GM23338 (cell line): ENCODE results near the gene TST. TPM values are rescaled to one million over a fixed set of nuclear protein-coding genes. Genes with fewer than 3 reads are reported as not detected.
A peak's percentile ranks its signal among the peaks of the same experiment; 100 is the strongest.

ENCODE experiments used
- ATAC-seq: fragments of 200-7000 bp; cut with Tn5 transposase; 3 replicates; pipeline ENCODE4 v1.9.1; 2020
- DNase-seq: peaks from one replicate; pipeline ENCODE4 v3.0.0-alpha.2; 2015; ENCODE audit warnings: low spot score
- H2AFZ ChIP-seq: fragments of 200-600 bp; sonication (generic); 2 replicates; pipeline ENCODE4 v1.8.0; 2016; ENCODE audit warnings: antibody characterized with exemption, mild to moderate bottlenecking, moderate library complexity
- H3F3A ChIP-seq: fragments of 200-600 bp; sonication (generic); replicated peaks from 2 replicates; pipeline ENCODE4 v1.8.0; 2017; ENCODE audit warnings: antibody characterized with exemption, mixed run types, low read depth
- H3K27ac ChIP-seq: fragments of 200-600 bp; sonication (generic); 2 replicates; pipeline ENCODE4 v1.6.1; 2016; ENCODE audit warnings: low read depth
- H3K27me3 ChIP-seq: fragments of 200-600 bp; sonication (generic); 2 replicates; pipeline ENCODE4 v1.8.0; 2016; ENCODE audit warnings: mild to moderate bottlenecking, mixed run types, moderate library complexity; ENCODE audit not compliant: insufficient read depth
- H3K36me3 ChIP-seq: fragments of 200-600 bp; sonication (generic); 2 replicates; pipeline ENCODE4 v1.8.0; 2016; ENCODE audit warnings: mild to moderate bottlenecking; ENCODE audit not compliant: insufficient read depth
- H3K4me1 ChIP-seq: fragments of 200-600 bp; sonication (generic); 2 replicates; pipeline ENCODE4 v1.8.0; 2016; ENCODE audit warnings: mild to moderate bottlenecking, moderate library complexity; ENCODE audit not compliant: insufficient read depth
- H3K4me2 ChIP-seq: fragments of 200-600 bp; sonication (generic); 2 replicates; pipeline ENCODE4 v1.7.1; 2017; ENCODE audit warnings: mixed run types
- H3K4me3 ChIP-seq: fragments of 200-600 bp; sonication (generic); 2 replicates; pipeline ENCODE4 v1.6.1; 2016; ENCODE audit warnings: mixed run types
- H3K79me2 ChIP-seq: fragments of 200-600 bp; sonication (generic); replicated peaks from 2 replicates; pipeline ENCODE4 v1.8.0; 2017; ENCODE audit warnings: mild to moderate bottlenecking; ENCODE audit not compliant: insufficient read depth
- H3K9me2 ChIP-seq: fragments of 200-600 bp; sonication (generic); 2 replicates; pipeline ENCODE4 v1.8.0; 2017; ENCODE audit not compliant: insufficient read depth
- H4K20me1 ChIP-seq: fragments of 200-600 bp; sonication (generic); replicated peaks from 2 replicates; pipeline ENCODE4 v1.8.0; 2017; ENCODE audit warnings: mild to moderate bottlenecking; ENCODE audit not compliant: insufficient read depth
- H3K27ac Mint-ChIP-seq: 2 replicates; pipeline ENCODE4 v1.8.0; 2020; ENCODE audit warnings: inconsistent platforms, mild to moderate bottlenecking, moderate library complexity, mixed read lengths
- H3K27me3 Mint-ChIP-seq: 3 replicates; pipeline ENCODE4 v1.8.0; 2022; ENCODE audit warnings: low read depth, mild to moderate bottlenecking, moderate library complexity, mixed read lengths, inconsistent platforms; ENCODE audit not compliant: insufficient read depth, poor library complexity
- H3K36me3 Mint-ChIP-seq: 3 replicates; pipeline ENCODE4 v1.8.0; 2021; ENCODE audit warnings: low read depth, mild to moderate bottlenecking, inconsistent platforms, moderate library complexity, mixed read lengths
- H3K4me1 Mint-ChIP-seq: 3 replicates; pipeline ENCODE4 v1.8.0; 2020; ENCODE audit warnings: mild to moderate bottlenecking, inconsistent platforms, mixed read lengths
- H3K4me3 Mint-ChIP-seq: 3 replicates; pipeline ENCODE4 v1.8.0; 2021; ENCODE audit warnings: moderate library complexity, mild to moderate bottlenecking, inconsistent platforms, mixed read lengths
- H3K9me3 Mint-ChIP-seq: 3 replicates; pipeline ENCODE4 v1.8.0; 2020; ENCODE audit warnings: moderate library complexity, mild to moderate bottlenecking, inconsistent platforms, mixed read lengths
- CREB1 ChIP-seq: fragments of 250-450 bp; sonication (Bioruptor Pico); IDR thresholded peaks from 2 replicates; pipeline ENCODE4 v1.5.0; 2020; ENCODE audit warnings: low read depth, mild to moderate bottlenecking, moderate library complexity
- CTCF ChIP-seq, 2 experiments: fragments of 200-600 bp in 1 of 2; sonication (generic) in 1 of 2; conservative IDR thresholded peaks; 2 replicates each; pipeline versions ENCODE4 v1.5.1 to v1.6.1; 2016 to 2017; ENCODE audit warnings: antibody characterized with exemption in 2 of 2, low read depth in 2 of 2, mild to moderate bottlenecking in 2 of 2, moderate library complexity in 1 of 2
- ETS1 ChIP-seq: IDR thresholded peaks from 2 replicates; pipeline ENCODE4 v1.6.1; 2016; ENCODE audit warnings: antibody characterized with exemption
- EZH2 ChIP-seq: fragments of 200-600 bp; sonication (generic); IDR thresholded peaks from one replicate; pipeline ENCODE4 v1.8.0; 2017; ENCODE audit warnings: antibody characterized with exemption, mild to moderate bottlenecking, low read depth; ENCODE audit not compliant: unreplicated experiment
- EZH2phosphoT487 ChIP-seq: fragments of 200-600 bp; sonication (generic); IDR thresholded peaks from one replicate; pipeline ENCODE4 v1.8.1; 2018; ENCODE audit warnings: antibody characterized with exemption; ENCODE audit not compliant: unreplicated experiment
- JUNB ChIP-seq: IDR thresholded peaks from one replicate; pipeline ENCODE4 v1.6.1; 2016; ENCODE audit warnings: antibody characterized with exemption; ENCODE audit not compliant: unreplicated experiment
- NANOG ChIP-seq: IDR thresholded peaks from 2 replicates; pipeline ENCODE4 v1.6.1; 2016; ENCODE audit warnings: antibody characterized with exemption, borderline replicate concordance
- POLR2AphosphoS5 ChIP-seq: IDR thresholded peaks from 2 replicates; pipeline ENCODE4 v1.6.1; 2016; ENCODE audit warnings: antibody characterized with exemption, low read depth
- REST ChIP-seq: IDR thresholded peaks from one replicate; pipeline ENCODE4 v1.6.1; 2018; ENCODE audit warnings: antibody characterized with exemption; ENCODE audit not compliant: unreplicated experiment
- STAT1 ChIP-seq: IDR thresholded peaks from one replicate; pipeline ENCODE4 v1.6.1; 2016; ENCODE audit warnings: antibody characterized with exemption; ENCODE audit not compliant: unreplicated experiment
- ZNF114 ChIP-seq: fragments of 250-450 bp; sonication (Bioruptor Pico); IDR thresholded peaks from 2 replicates; pipeline ENCODE4 v1.5.0; 2020; ENCODE audit warnings: mild to moderate bottlenecking, moderate library complexity
- polyA plus RNA-seq: library from polyadenylated mRNA; unstranded; fragments of >200 nt; fragmentation: Nextera tagmentation; extraction: Ambion mirVana; gene quantifications from 2 replicates; pipeline ENCODE4 v1.2.1, GENCODE V29; 2016
- total RNA-seq: library from RNA; depleted of rRNA; stranded (reverse); fragments of >200 nt; shearing (Covaris generic); gene quantifications from 2 replicates; pipeline ENCODE4 v1.2.3, GENCODE V29; 2014

The TST gene
- total and polyA plus RNA-seq, 2 experiments from 2014 or later: 14.6 to 32.7 TPM

- Histone ChIP-seq H3K4me2 (no peak overlapping the region), H3K79me2 (no peaks in the 10 kb centered on the region), H3F3A (no peaks in the 10 kb centered on the region), H3K36me3 (no peaks in the 10 kb centered on the region), H3K4me1 (no peaks in the 10 kb centered on the region), H3K9me2 (no peaks in the 10 kb centered on the region; the same call in 1 of the 2 replicates), H4K20me1 (no peaks in the 10 kb centered on the region), H2AFZ (no peak overlapping the region), H3K4me3 (no peak overlapping the region), H3K27ac (no peak overlapping the region), H3K27me3 (no peaks in the 10 kb centered on the region)
- Mint-ChIP-seq H3K27ac (no peak overlapping the region), H3K36me3 (peaks cover 4% of the 10 kb centered on the region; the same call in 2 of the 3 replicates), H3K9me3 (peaks cover 26% of the 10 kb centered on the region), H3K4me1 (peaks cover 1% of the 10 kb centered on the region; the same call in 1 of the 3 replicates), H3K27me3 (peaks cover 4% of the 10 kb centered on the region), H3K4me3 (no peak overlapping the region)
- no peak; the same call in 2 of the 3 replicates for ATAC-seq
- DNase-seq: peak; percentile 63
- TF ChIP-seq ETS1 (no peak), EZH2phosphoT487 (no peak), JUNB (no peak), STAT1 (no peak), CTCF (conservative IDR thresholded peaks at IDR 0.05; ENCODE audit: low read depth in 2 of 2) (peak; percentile 85 to 97), REST (no peak)
Measured at GRCh38 chr22:36986242-36986821, 32.9 kb downstream of the TST start.

GRCh38 chr22:36985211-36985889, 33.9 kb downstream of the TST start:
- Histone ChIP-seq H3K79me2 (no peaks in the 10 kb centered on the region), H3K36me3 (no peaks in the 10 kb centered on the region), H3K4me3 (no peak overlapping the region), H3F3A (no peaks in the 10 kb centered on the region), H3K4me2 (no peak overlapping the region), H2AFZ (no peak overlapping the region), H4K20me1 (no peaks in the 10 kb centered on the region), H3K27ac (no peak overlapping the region), H3K4me1 (no peaks in the 10 kb centered on the region), H3K27me3 (no peaks in the 10 kb centered on the region), H3K9me2 (no peaks in the 10 kb centered on the region; the same call in 1 of the 2 replicates)
- H3K36me3 Mint-ChIP-seq: peaks cover 4% of the 10 kb centered on the region; the same call in 2 of the 3 replicates
- H3K27me3 Mint-ChIP-seq: peaks cover 2% of the 10 kb centered on the region
- H3K27ac Mint-ChIP-seq: no peak overlapping the region
- no peak for ATAC-seq
- DNase-seq: no peak
- H3K9me3 Mint-ChIP-seq: peaks cover 26% of the 10 kb centered on the region
- H3K4me1 Mint-ChIP-seq: peaks cover 9% of the 10 kb centered on the region; the same call in 1 of the 3 replicates
- no peak overlapping the region for H3K4me3 Mint-ChIP-seq
- no peak for TF ChIP-seq STAT1
- TF ChIP-seq POLR2AphosphoS5: no peak
- TF ChIP-seq CREB1 (CRISPR knock-in tag): no peak
- TF ChIP-seq EZH2: no peak
- TF ChIP-seq JUNB: no peak
- TF ChIP-seq ZNF114 (CRISPR knock-in tag): no peak
- no peak for TF ChIP-seq NANOG
- no peak for TF ChIP-seq REST
- TF ChIP-seq ETS1: no peak
